Measurements from ENCODE around the gene EGR1.

EGR1 gene

GRCh38 chr5:138454121-138454520, 11.2 kb upstream of the EGR1 start:
- no peak for DNase-seq

GRCh38 chr5:138455232-138455930, 9.9 kb upstream of the EGR1 start:
- no peak for DNase-seq

- no peak for DNase-seq
Observed at GRCh38 chr5:138457531-138458275, 7.6 kb upstream of the EGR1 start.

- DNase-seq: no peak
Observed at GRCh38 chr5:138458384-138458783, 6.9 kb upstream of the EGR1 start.

- no peak for DNase-seq
Observed at GRCh38 chr5:138458856-138459255, 6.4 kb upstream of the EGR1 start.

GRCh38 chr5:138459311-138459933, 5.9 kb upstream of the EGR1 start:
- no peak for DNase-seq

- no peak for DNase-seq
Observed at GRCh38 chr5:138460032-138460693, 5.1 kb upstream of the EGR1 start.

- DNase-seq: no peak
Observed at GRCh38 chr5:138461343-138462125, 3.7 kb upstream of the EGR1 start.

- DNase-seq: no peak
Observed at GRCh38 chr5:138463419-138464007, 1.8 kb upstream of the EGR1 start.

- DNase-seq: peak; percentile 93
Observed at GRCh38 chr5:138464008-138464387, 1.3 kb upstream of the EGR1 start.

- DNase-seq: peak; percentile 94
Observed at GRCh38 chr5:138464388-138465260, 655 bp upstream of the EGR1 start.

- DNase-seq: no peak
Observed at GRCh38 chr5:138466125-138466899, 1.0 kb downstream of the EGR1 start.

- no peak for DNase-seq
Observed at GRCh38 chr5:138466900-138467710, 1.8 kb downstream of the EGR1 start.

GRCh38 chr5:138467711-138468132, 2.4 kb downstream of the EGR1 start:
- DNase-seq: no peak

GRCh38 chr5:138468133-138468965, 3.1 kb downstream of the EGR1 start:
- no peak for DNase-seq

- DNase-seq: no peak
Observed at GRCh38 chr5:138468966-138469539, 3.8 kb downstream of the EGR1 start.

- no peak for DNase-seq
Observed at GRCh38 chr5:138469540-138470321, 4.5 kb downstream of the EGR1 start.
